Measurements from ENCODE around the gene CACNA2D2. TPM values are rescaled to one million over a fixed set of nuclear protein-coding genes. Genes with fewer than 3 reads are reported as not detected.
A peak's percentile ranks its signal among the peaks of the same experiment; 100 is the strongest.

Gene CACNA2D2
- total RNA-seq, 5 donors from 2014 or later (not counting 1 experiment from before 2014, with no cell fraction given): 2.6 to 8.9 (median 4.1) TPM

DNA sequence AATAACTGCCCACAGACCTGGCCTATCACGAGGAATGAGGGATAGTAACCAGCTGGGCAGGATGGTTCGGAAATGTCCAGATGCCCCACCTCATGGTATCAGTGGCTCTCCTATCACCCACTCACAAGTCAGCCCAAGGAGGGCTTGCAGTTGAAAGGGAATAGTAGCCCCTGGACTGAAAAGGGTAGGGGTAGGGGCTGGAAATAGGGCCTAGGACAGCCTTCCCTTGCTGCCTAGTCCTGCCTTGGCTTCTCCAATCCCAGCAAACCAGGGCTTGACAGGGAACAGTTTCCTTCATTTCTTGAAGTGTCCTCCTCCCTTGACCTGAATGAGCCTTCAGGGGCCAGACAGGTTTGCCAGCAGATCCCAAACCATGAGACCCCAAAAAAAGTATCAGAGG is 1.2 kb upstream of the CACNA2D2 start:
- CTCF ChIA-PET: no interaction called here
- DNase-seq (no peak), ATAC-seq (replicated peaks in 1 of 4) (no peak)
- Histone ChIP-seq H3K4me3 (ENCODE audit: control insufficient read depth in 1 of 2, extremely low read depth in 1 of 2, low read length in 1 of 2) (no peak overlapping the region), H3K36me3 (ENCODE audit: control insufficient read depth in 2 of 2, extremely low read depth in 1 of 2, insufficient read depth in 1 of 2, low read length in 1 of 2) (no peaks in the 10 kb centered on the region), H3K4me1 (ENCODE audit: control insufficient read depth in 1 of 2, extremely low read depth in 1 of 2, insufficient read depth in 2 of 2, low read length in 2 of 2) (peaks cover 0 to 18% of the 10 kb centered on the region in 2 experiments), H3K27me3 (replicated peaks in 1 of 2; ENCODE audit: control insufficient read depth in 2 of 2, extremely low read depth in 1 of 2, insufficient read depth in 2 of 2, low read length in 1 of 2) (peaks cover 0 to 54% of the 10 kb centered on the region in 2 experiments), H3K9me3 (no peaks in the 10 kb centered on the region), H3K27ac (ENCODE audit: low read length) (no peak overlapping the region)
- POLR2A ChIA-PET: no interaction called here
- Mint-ChIP-seq H3K27me3 (peaks cover 7 to 35% of the 10 kb centered on the region in 2 donors), H3K36me3 (no peaks in the 10 kb centered on the region), H3K9me3 (no peaks in the 10 kb centered on the region), H3K4me3 (peak overlapping the region in 1 of 3 donors; percentile 74), H3K27ac (no peak overlapping the region), H3K4me1 (peaks cover 8 to 10% (median 10%) of the 10 kb centered on the region in 3 donors)
- no CpG with 5 or more reads among the region's 2 CpGs for WGBS (ENCODE audit: insufficient coverage)

DNA sequence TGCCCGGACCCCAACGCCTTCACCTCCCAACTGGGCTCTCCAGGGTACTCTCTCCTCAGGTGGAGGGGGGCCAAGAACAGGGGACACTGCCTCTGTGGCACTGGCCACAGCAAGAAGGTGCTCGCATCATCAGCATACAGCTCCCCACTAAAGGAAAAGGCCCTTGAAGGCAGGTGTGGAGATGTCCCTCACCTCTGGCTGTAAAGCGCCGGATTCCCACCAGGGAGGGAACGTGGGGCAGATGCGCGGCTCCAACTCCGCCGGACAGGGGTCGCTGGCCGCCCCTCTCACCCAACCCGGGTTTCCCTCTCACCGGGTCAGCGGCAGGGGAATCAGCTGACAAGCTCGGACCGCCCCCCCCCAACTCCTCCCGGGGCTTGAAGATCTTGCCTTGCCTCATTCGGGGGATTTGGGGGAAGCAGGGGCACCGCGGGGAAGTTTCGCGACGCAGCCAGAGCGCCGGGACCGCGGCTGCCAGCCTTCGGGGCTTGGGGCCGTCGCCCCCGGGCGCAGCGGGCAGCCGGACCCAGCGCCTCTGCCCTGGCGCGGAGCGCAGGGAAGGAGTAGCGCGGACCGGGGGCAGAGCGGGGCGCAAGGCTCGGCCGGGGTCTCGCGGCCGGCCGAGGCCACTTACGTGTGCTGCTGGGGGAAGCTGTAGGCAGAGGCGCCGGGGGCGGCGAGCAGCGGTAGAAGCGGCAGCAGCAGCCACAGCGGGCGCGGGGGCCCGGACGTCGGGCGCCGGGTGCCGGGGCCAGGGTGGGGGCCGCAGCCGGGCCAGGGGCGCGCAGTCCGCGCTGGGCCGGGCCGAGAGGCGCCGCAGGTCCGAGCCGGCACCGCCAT is 630 bp downstream of the CACNA2D2 start:
- DNase-seq (peak in 9 of 35 experiments; percentile 2 to 27 (median 10)), ATAC-seq (replicated peaks in 1 of 4) (peak; percentile 30 to 57 (median 48))
- H3K4me1 Mint-ChIP-seq: peaks cover 8 to 10% (median 10%) of the 10 kb centered on the region in 3 donors
- Histone ChIP-seq H3K36me3 (ENCODE audit: control insufficient read depth in 2 of 2, extremely low read depth in 1 of 2, insufficient read depth in 1 of 2, low read length in 1 of 2) (no peaks in the 10 kb centered on the region), H3K9me3 (no peaks in the 10 kb centered on the region), H3K27ac (ENCODE audit: low read length) (no peak overlapping the region), H3K4me1 (ENCODE audit: control insufficient read depth in 1 of 2, extremely low read depth in 1 of 2, insufficient read depth in 2 of 2, low read length in 2 of 2) (peaks cover 0 to 18% of the 10 kb centered on the region in 2 experiments), H3K27me3 (replicated peaks in 1 of 2; ENCODE audit: control insufficient read depth in 2 of 2, extremely low read depth in 1 of 2, insufficient read depth in 2 of 2, low read length in 1 of 2) (peaks cover 0 to 60% of the 10 kb centered on the region in 2 experiments), H3K4me3 (ENCODE audit: control insufficient read depth in 1 of 2, extremely low read depth in 1 of 2, low read length in 1 of 2) (peak overlapping the region; percentile 52 to 58)
- H3K9me3 Mint-ChIP-seq: no peaks in the 10 kb centered on the region
- peak overlapping the region; percentile 68 to 77 (median 74) for H3K4me3 Mint-ChIP-seq
- WGBS (ENCODE audit: insufficient coverage): under 1% methylated on average over 63 of the region's 79 CpGs
- CTCF ChIA-PET: no interaction called here
- H3K27me3 Mint-ChIP-seq: peaks cover 13 to 43% of the 10 kb centered on the region in 2 donors
- no peaks in the 10 kb centered on the region for H3K36me3 Mint-ChIP-seq
- POLR2A ChIA-PET: interaction anchor here in 1 of 2 donors (0.7 to 1.2 kb wide), 2 partner anchors 9 to 16 kb away, joined by 3 read pairs; no protein-coding TSS in a partner anchor
- no peak overlapping the region for H3K27ac Mint-ChIP-seq

DNA sequence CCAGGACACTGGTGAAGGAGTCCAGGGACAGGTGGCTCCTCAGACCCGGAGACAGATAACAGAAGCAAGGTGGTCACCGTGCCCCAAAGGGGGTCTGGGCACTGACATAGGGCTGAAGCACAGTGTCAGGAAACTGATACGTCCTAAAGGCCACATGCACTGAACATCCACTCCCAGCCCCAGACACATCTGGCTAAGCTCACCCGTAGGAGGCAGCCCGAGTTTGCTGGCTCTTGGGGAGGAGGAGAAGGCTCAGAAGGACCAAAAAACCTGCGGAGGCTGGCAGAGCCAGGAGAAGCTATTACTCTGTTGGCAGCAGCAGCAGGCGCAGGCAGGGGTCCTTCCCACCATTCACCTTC is 1.2 kb downstream of the CACNA2D2 start:
- 60% methylated on average over 2 of the region's 7 CpGs for WGBS (ENCODE audit: insufficient coverage)
- DNase-seq (peak in 1 of 35 experiments; percentile 7), ATAC-seq (replicated peaks in 1 of 4) (no peak)
- Histone ChIP-seq H3K27ac (ENCODE audit: low read length) (no peak overlapping the region), H3K4me1 (ENCODE audit: control insufficient read depth in 1 of 2, extremely low read depth in 1 of 2, insufficient read depth in 2 of 2, low read length in 2 of 2) (peaks cover 0 to 18% of the 10 kb centered on the region in 2 experiments), H3K9me3 (no peaks in the 10 kb centered on the region), H3K27me3 (replicated peaks in 1 of 2; ENCODE audit: control insufficient read depth in 2 of 2, extremely low read depth in 1 of 2, insufficient read depth in 2 of 2, low read length in 1 of 2) (peaks cover 0 to 59% of the 10 kb centered on the region in 2 experiments), H3K4me3 (ENCODE audit: control insufficient read depth in 1 of 2, extremely low read depth in 1 of 2, low read length in 1 of 2) (peak overlapping the region in 1 of 2 donors; percentile 52), H3K36me3 (ENCODE audit: control insufficient read depth in 2 of 2, extremely low read depth in 1 of 2, insufficient read depth in 1 of 2, low read length in 1 of 2) (no peaks in the 10 kb centered on the region)
- peaks cover 13 to 45% of the 10 kb centered on the region in 2 donors for H3K27me3 Mint-ChIP-seq
- no peaks in the 10 kb centered on the region for H3K36me3 Mint-ChIP-seq
- H3K4me1 Mint-ChIP-seq: peaks cover 8 to 10% (median 10%) of the 10 kb centered on the region in 3 donors
- POLR2A ChIA-PET: interaction anchor here in 1 of 2 donors (0.7 kb wide), 1 partner anchor 15 kb away, joined by 3 read pairs; no protein-coding TSS in a partner anchor
- CTCF ChIA-PET: no interaction called here
- no peaks in the 10 kb centered on the region for H3K9me3 Mint-ChIP-seq
- no peak overlapping the region for H3K27ac Mint-ChIP-seq
- peak overlapping the region; percentile 68 to 77 (median 74) for H3K4me3 Mint-ChIP-seq

DNA sequence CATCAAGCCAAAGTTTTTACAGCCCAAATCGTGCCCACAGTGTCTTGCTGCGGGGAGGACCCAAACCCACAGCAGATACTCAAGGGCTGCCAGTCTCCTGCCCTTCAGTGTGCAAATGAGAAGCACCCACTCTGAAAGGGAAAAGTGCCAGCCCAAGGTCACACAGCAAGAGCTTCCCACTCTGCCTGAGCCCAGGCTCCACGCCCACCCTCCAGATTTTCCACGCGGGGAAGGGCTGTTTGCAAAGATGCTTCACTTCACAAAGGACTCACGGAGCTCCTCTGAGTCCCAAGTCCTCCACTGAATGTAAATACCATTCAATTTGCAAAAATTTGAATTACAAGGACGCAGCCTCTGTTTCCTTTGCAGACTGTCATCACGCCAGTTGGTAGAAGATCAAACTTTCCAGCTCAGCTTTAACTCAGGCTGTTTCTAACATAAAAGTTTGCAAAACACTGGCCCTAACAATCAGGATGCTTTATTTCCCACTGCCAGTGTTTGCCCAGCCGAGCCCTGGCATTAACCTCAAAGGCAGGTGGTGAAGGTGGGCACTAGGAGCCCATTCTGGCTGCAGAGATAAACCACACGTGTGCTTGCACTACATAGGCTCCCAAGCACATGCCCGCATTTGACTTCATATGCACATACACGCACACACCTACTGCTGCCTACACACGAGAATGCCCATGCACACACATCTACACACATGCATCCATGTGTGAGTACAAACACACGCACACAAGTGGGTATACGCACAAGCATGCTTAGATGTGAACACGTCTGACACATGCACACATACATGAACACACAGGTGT is 7.6 kb downstream of the CACNA2D2 start:
- Mint-ChIP-seq H3K27ac (no peak overlapping the region), H3K36me3 (no peaks in the 10 kb centered on the region), H3K4me3 (no peak overlapping the region), H3K27me3 (peaks cover 7 to 25% of the 10 kb centered on the region in 2 donors), H3K9me3 (no peaks in the 10 kb centered on the region), H3K4me1 (peaks cover 5 to 8% (median 6%) of the 10 kb centered on the region in 3 donors)
- ChIA-PET CTCF (no interaction called here), POLR2A (no interaction called here)
- DNase-seq (no peak), ATAC-seq (replicated peaks in 1 of 4) (no peak)
- 85% methylated on average over 12 of the region's 16 CpGs for WGBS (ENCODE audit: insufficient coverage)
- Histone ChIP-seq H3K9me3 (no peaks in the 10 kb centered on the region), H3K27ac (ENCODE audit: low read length) (no peak overlapping the region), H3K4me3 (ENCODE audit: control insufficient read depth in 1 of 2, extremely low read depth in 1 of 2, low read length in 1 of 2) (no peak overlapping the region), H3K27me3 (replicated peaks in 1 of 2; ENCODE audit: control insufficient read depth in 2 of 2, extremely low read depth in 1 of 2, insufficient read depth in 2 of 2, low read length in 1 of 2) (peaks cover 0 to 44% of the 10 kb centered on the region in 2 experiments), H3K4me1 (ENCODE audit: control insufficient read depth in 1 of 2, extremely low read depth in 1 of 2, insufficient read depth in 2 of 2, low read length in 2 of 2) (peaks cover 0 to 8% of the 10 kb centered on the region in 2 experiments), H3K36me3 (ENCODE audit: control insufficient read depth in 2 of 2, extremely low read depth in 1 of 2, insufficient read depth in 1 of 2, low read length in 1 of 2) (no peaks in the 10 kb centered on the region)

DNA sequence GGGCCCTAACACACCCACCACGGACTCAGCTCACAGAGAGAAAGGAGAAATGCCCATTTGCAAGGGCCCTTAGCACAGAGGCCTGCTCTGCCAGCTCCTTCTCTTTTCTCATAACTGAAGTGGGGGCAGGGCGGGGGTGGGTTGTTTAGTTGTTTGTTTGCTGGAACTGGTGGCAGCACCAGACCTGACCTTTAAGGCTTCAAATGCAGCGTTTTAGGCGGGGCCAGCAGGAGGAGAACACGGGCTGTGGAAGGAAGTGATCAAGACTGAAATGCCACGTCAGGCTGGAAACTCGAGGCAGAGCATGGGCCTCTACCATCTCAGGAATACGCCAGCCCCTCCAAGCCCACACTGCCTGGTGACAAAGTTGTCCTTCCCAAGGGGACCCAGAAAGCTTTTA is 9.3 kb downstream of the CACNA2D2 start:
- Mint-ChIP-seq H3K9me3 (no peaks in the 10 kb centered on the region), H3K4me1 (peaks cover 5 to 11% (median 6%) of the 10 kb centered on the region in 3 donors), H3K4me3 (no peak overlapping the region), H3K27ac (no peak overlapping the region), H3K27me3 (peaks cover 7 to 12% of the 10 kb centered on the region in 2 donors), H3K36me3 (no peaks in the 10 kb centered on the region)
- WGBS (ENCODE audit: insufficient coverage): 44% methylated on average over 6 of the region's 8 CpGs
- Histone ChIP-seq H3K27me3 (replicated peaks in 1 of 2; ENCODE audit: control insufficient read depth in 2 of 2, extremely low read depth in 1 of 2, insufficient read depth in 2 of 2, low read length in 1 of 2) (peaks cover 0 to 37% of the 10 kb centered on the region in 2 experiments), H3K4me3 (ENCODE audit: control insufficient read depth in 1 of 2, extremely low read depth in 1 of 2, low read length in 1 of 2) (no peak overlapping the region), H3K4me1 (ENCODE audit: control insufficient read depth in 1 of 2, extremely low read depth in 1 of 2, insufficient read depth in 2 of 2, low read length in 2 of 2) (peaks cover 0 to 8% of the 10 kb centered on the region in 2 experiments), H3K9me3 (no peaks in the 10 kb centered on the region), H3K36me3 (ENCODE audit: control insufficient read depth in 2 of 2, extremely low read depth in 1 of 2, insufficient read depth in 1 of 2, low read length in 1 of 2) (no peaks in the 10 kb centered on the region), H3K27ac (ENCODE audit: low read length) (no peak overlapping the region)
- ChIA-PET POLR2A (interaction anchor here in 1 of 2 donors (0.6 kb wide), 1 partner anchor 13 kb away, joined by 10 read pairs; no protein-coding TSS in a partner anchor), CTCF (no interaction called here)
- DNase-seq: no peak
- ATAC-seq (replicated peaks in 1 of 4): no peak

DNA sequence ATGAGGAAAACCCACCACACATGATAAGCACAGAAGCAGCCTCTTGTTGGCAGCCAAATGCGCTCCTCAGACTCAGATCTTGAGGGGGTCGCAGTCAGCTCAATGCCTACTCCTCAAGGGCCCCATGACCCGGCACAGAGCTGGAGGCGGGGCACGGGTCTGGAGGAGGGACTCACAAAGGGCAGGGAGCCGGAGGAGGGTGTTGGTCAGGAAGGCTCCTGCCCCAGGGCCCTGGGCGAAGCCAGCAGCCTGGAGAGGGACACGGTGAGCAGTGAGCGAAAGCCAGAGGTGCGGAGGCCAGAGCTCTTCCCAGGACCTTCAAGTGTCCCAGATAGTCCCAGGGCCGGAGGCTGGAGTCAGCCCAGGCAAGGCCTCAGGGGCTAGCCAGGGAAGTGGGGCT is 9.8 kb downstream of the CACNA2D2 start:
- H3K27me3 Mint-ChIP-seq: peaks cover 2 to 7% of the 10 kb centered on the region in 2 donors

More for the DNA sequence above, 9.8 kb downstream of the CACNA2D2 start:
- Mint-ChIP-seq H3K36me3 (no peaks in the 10 kb centered on the region), H3K27ac (no peak overlapping the region), H3K9me3 (no peaks in the 10 kb centered on the region), H3K4me1 (peaks cover 5 to 11% (median 6%) of the 10 kb centered on the region in 3 donors), H3K4me3 (no peak overlapping the region)
- DNase-seq (no peak), ATAC-seq (replicated peaks in 1 of 4) (no peak)
- WGBS (ENCODE audit: insufficient coverage): 94% methylated on average over 8 of the region's 11 CpGs
- peaks cover 0 to 32% of the 10 kb centered on the region in 2 experiments for H3K27me3 ChIP-seq (replicated peaks in 1 of 2; ENCODE audit: control insufficient read depth in 2 of 2, extremely low read depth in 1 of 2, insufficient read depth in 2 of 2, low read length in 1 of 2)
- CTCF ChIA-PET: no interaction called here
- POLR2A ChIA-PET: interaction anchor here in 1 of 2 donors (0.6 kb wide), 1 partner anchor 13 kb away, joined by 10 read pairs; no protein-coding TSS in a partner anchor
- H3K9me3 ChIP-seq: no peaks in the 10 kb centered on the region
- no peak overlapping the region for H3K4me3 ChIP-seq (ENCODE audit: control insufficient read depth in 1 of 2, extremely low read depth in 1 of 2, low read length in 1 of 2)
- H3K36me3 ChIP-seq (ENCODE audit: control insufficient read depth in 2 of 2, extremely low read depth in 1 of 2, insufficient read depth in 1 of 2, low read length in 1 of 2): no peaks in the 10 kb centered on the region
- no peak overlapping the region for H3K27ac ChIP-seq (ENCODE audit: low read length)
- peaks cover 0 to 8% of the 10 kb centered on the region in 2 experiments for H3K4me1 ChIP-seq (ENCODE audit: control insufficient read depth in 1 of 2, extremely low read depth in 1 of 2, insufficient read depth in 2 of 2, low read length in 2 of 2)
